ENCODE data around the gene CPT1A. TPM values are rescaled to one million over a fixed set of nuclear protein-coding genes. Genes with fewer than 3 reads are reported as not detected.

The CPT1A gene
- polyA plus RNA-seq, 1 of the 3 experiments (the other 2 are of a cell fraction), result 31.2 TPM

GRCh38 chr11:68831124-68831523, 10.6 kb downstream of the CPT1A start:
- H3K9me2 ChIP-seq, result no peaks in the 10 kb centered on the region
- ChIA-PET POLR2A (no interaction called here), CTCF (interaction anchor here (0.9 to 1.9 kb wide), 2 partner anchors 59 kb away, joined by 4 to 6 read pairs; no protein-coding TSS in a partner anchor)
- no peak overlapping the region for H3K27ac ChIP-seq (ENCODE audit: low read depth in 2 of 2, low read length in 1 of 2)
- H3K4me1 ChIP-seq (ENCODE audit: control insufficient read depth in 1 of 2, insufficient read depth in 2 of 2, low read depth in 1 of 2, low read length in 1 of 2), result peaks cover 9 to 30% of the 10 kb centered on the region in 2 experiments; a peak in 2 of 4 replicates
- 98% methylated on average over 5 of the region's 5 CpGs for WGBS (ENCODE audit: low lambda C conversion rate)
- no peak overlapping the region for H2AFZ ChIP-seq (ENCODE audit: low read depth)
- H3K79me2 ChIP-seq (ENCODE audit: insufficient read depth), result peaks cover 99% of the 10 kb centered on the region
- no peaks in the 10 kb centered on the region for H3K27me3 ChIP-seq (ENCODE audit: insufficient read depth)
- no peak overlapping the region for H3K9ac ChIP-seq
- H3K9me3 ChIP-seq, result no peaks in the 10 kb centered on the region
- DNase-seq, result no peak
- no peak overlapping the region for H3K4me2 ChIP-seq
- no peak overlapping the region for H3K4me3 ChIP-seq (ENCODE audit: low read depth in 2 of 2, low read length in 1 of 2)
- peaks cover 5% of the 10 kb centered on the region for H3F3A ChIP-seq (replicated peaks; ENCODE audit: insufficient read depth)
- H4K20me1 ChIP-seq (ENCODE audit: insufficient read depth), result peaks cover 87% of the 10 kb centered on the region
- no peak for TF ChIP-seq ZBTB33 (IDR thresholded peaks at IDR 0.05; ENCODE audit: borderline replicate concordance, low read depth)
- TF ChIP-seq CHD2 (IDR thresholded peaks at IDR 0.05; ENCODE audit: low read length, partially characterized antibody), result no peak
- no peak for TF ChIP-seq SMC3 (IDR thresholded peaks at IDR 0.05; ENCODE audit: low read depth, low read length)
- no peak for TF ChIP-seq RAD21 (IDR thresholded peaks at IDR 0.05; ENCODE audit: low read length)
- no peak for TF ChIP-seq ELF1 (IDR thresholded peaks at IDR 0.05)
- TF ChIP-seq REST (IDR thresholded peaks at IDR 0.05; ENCODE audit: low read depth, low read length), result no peak
- TF ChIP-seq RFX5 (IDR thresholded peaks at IDR 0.05; ENCODE audit: low read length), result no peak
- TF ChIP-seq TEAD4 (IDR thresholded peaks at IDR 0.05; ENCODE audit: borderline replicate concordance, insufficient read depth), result no peak
- no peak for TF ChIP-seq MEF2A (IDR thresholded peaks at IDR 0.05; ENCODE audit: borderline replicate concordance, low read depth)
- no peak for TF ChIP-seq YY1 (IDR thresholded peaks at IDR 0.05; ENCODE audit: low read depth)
- TF ChIP-seq NRF1 (IDR thresholded peaks at IDR 0.05; ENCODE audit: low read depth, low read length), result no peak
- TF ChIP-seq IRF3 (IDR thresholded peaks at IDR 0.05; ENCODE audit: low read depth, low read length), result no peak
- TF ChIP-seq USF2 (IDR thresholded peaks at IDR 0.05; ENCODE audit: borderline replicate concordance, low read depth, low read length), result no peak
- no peak for TF ChIP-seq JUND (IDR thresholded peaks at IDR 0.05)
- no peak for TF ChIP-seq MXI1 (IDR thresholded peaks at IDR 0.05; ENCODE audit: low read depth, low read length)
- TF ChIP-seq GATA2 (CRISPR knock-in tag; IDR thresholded peaks at IDR 0.05), result no peak
- no peak for TF ChIP-seq FOSL2 (IDR thresholded peaks at IDR 0.05; ENCODE audit: borderline replicate concordance, low read depth)
- TF ChIP-seq PBX3 (IDR thresholded peaks at IDR 0.05), result no peak
- peaks cover 4 to 24% of the 10 kb centered on the region in 2 experiments for H3K36me3 ChIP-seq (replicated peaks in 1 of 2; ENCODE audit: control insufficient read depth in 1 of 2, insufficient read depth in 2 of 2, low read length in 1 of 2)

All from SK-N-SH (cell line).